ENCODE results near the gene SH2D7.

The SH2D7 gene

GRCh38 chr15:78070049-78070700 lies 22.2 kb upstream of the SH2D7 start:
- H3K4me3 ChIP-seq (ENCODE audit: control insufficient read depth, low read depth, low read length), result no peak overlapping the region
- DNase-seq (ENCODE audit: low read depth), result peak; percentile 46

GRCh38 chr15:78071383-78071782 lies 21.0 kb upstream of the SH2D7 start:
- TF ChIP-seq CTCF (conservative IDR thresholded peaks at IDR 0.05; ENCODE audit: control insufficient read depth, insufficient read depth, low read depth, low read length), result no peak
- no peak for DNase-seq (ENCODE audit: low read depth)
- H3K4me3 ChIP-seq (ENCODE audit: control insufficient read depth, low read depth, low read length), result no peak overlapping the region

More at GRCh38 chr15:78070049-78070700, 22.2 kb upstream of the SH2D7 start:
- no peak for TF ChIP-seq CTCF (conservative IDR thresholded peaks at IDR 0.05; ENCODE audit: control insufficient read depth, insufficient read depth, low read depth, low read length)

- peak; percentile 6 for TF ChIP-seq CTCF (conservative IDR thresholded peaks at IDR 0.05; ENCODE audit: control insufficient read depth, insufficient read depth, low read depth, low read length)
- H3K4me3 ChIP-seq (ENCODE audit: control insufficient read depth, low read depth, low read length), result no peak overlapping the region
- peak; percentile 94 for DNase-seq (ENCODE audit: low read depth)
Observed at GRCh38 chr15:78072080-78072892, 20.1 kb upstream of the SH2D7 start.

GRCh38 chr15:78073046-78073787 lies 19.1 kb upstream of the SH2D7 start:
- no peak for DNase-seq (ENCODE audit: low read depth)
- no peak overlapping the region for H3K4me3 ChIP-seq (ENCODE audit: control insufficient read depth, low read depth, low read length)
- no peak for TF ChIP-seq CTCF (conservative IDR thresholded peaks at IDR 0.05; ENCODE audit: control insufficient read depth, insufficient read depth, low read depth, low read length)

GRCh38 chr15:78075490-78076230 lies 16.7 kb upstream of the SH2D7 start:
- no peak for TF ChIP-seq CTCF (conservative IDR thresholded peaks at IDR 0.05; ENCODE audit: control insufficient read depth, insufficient read depth, low read depth, low read length)
- DNase-seq (ENCODE audit: low read depth), result peak; percentile 93
- H3K4me3 ChIP-seq (ENCODE audit: control insufficient read depth, low read depth, low read length), result peak overlapping the region; percentile 91
